Activated naive CD4-positive, alpha-beta T cell treated with anti-CD3 and anti-CD28 coated beads, Interleukin-2, amount 10 ng/mL, durations not matched to agents 7 days and 5 days (primary cell): ENCODE data around the gene GTF2B.
"Not testable (repeated sequence)": the region's sequence is repeated elsewhere in the genome, so short reads cannot be mapped to it uniquely, and the experiment has no call there.

Experiments
- CTCF ChIA-PET: fragments of 350-600 bp; sonication (Branson Sonifier 250); formaldehyde crosslinking; loops from one replicate; lab custom pipeline; 2021; ENCODE audit warnings: antibody characterized with exemption; lab: Charles Lee
- DNase-seq: peaks from one replicate; pipeline ENCODE4 v3.0.0-alpha.2; 2020
- H3K27ac Mint-ChIP-seq: one replicate; pipeline ENCODE4 v1.8.0; 2021; ENCODE audit warnings: mild to moderate bottlenecking, moderate library complexity, mixed read lengths
- H3K27me3 Mint-ChIP-seq: one replicate; pipeline ENCODE4 v1.8.0; 2021; ENCODE audit warnings: mild to moderate bottlenecking, mixed read lengths
- H3K36me3 Mint-ChIP-seq: one replicate; pipeline ENCODE4 v1.8.0; 2021; ENCODE audit warnings: mixed read lengths
- H3K4me1 Mint-ChIP-seq: one replicate; pipeline ENCODE4 v1.8.0; 2021; ENCODE audit warnings: mixed read lengths
- H3K4me3 Mint-ChIP-seq: one replicate; pipeline ENCODE4 v1.8.0; 2021; ENCODE audit warnings: mild to moderate bottlenecking, moderate library complexity, mixed read lengths
- H3K9me3 Mint-ChIP-seq: one replicate; pipeline ENCODE4 v1.8.0; 2021; ENCODE audit warnings: mixed read lengths

Gene GTF2B

GRCh38 chr1:88876573-88877365, 14.6 kb downstream of the GTF2B start:
- Mint-ChIP-seq H3K27me3 (no peaks in the 10 kb centered on the region), H3K36me3 (peaks cover 25% of the 10 kb centered on the region), H3K27ac (no peak overlapping the region)

GRCh38 chr1:88875595-88875994, 15.8 kb downstream of the GTF2B start:
- CTCF ChIA-PET = interaction anchor here (0.8 to 6.4 kb wide), 5 partner anchors 10 to 221 kb away, joined by 3 to 62 read pairs (median 12); partner anchors contain the start of gene GTF2B
- no peak for DNase-seq
- peaks cover 27% of the 10 kb centered on the region for H3K36me3 Mint-ChIP-seq
- no peak overlapping the region for H3K4me3 Mint-ChIP-seq
- H3K9me3 Mint-ChIP-seq = no peaks in the 10 kb centered on the region
- H3K27me3 Mint-ChIP-seq = no peaks in the 10 kb centered on the region
- H3K4me1 Mint-ChIP-seq = peaks cover 15% of the 10 kb centered on the region
- no peak overlapping the region for H3K27ac Mint-ChIP-seq

More at GRCh38 chr1:88876573-88877365, 14.6 kb downstream of the GTF2B start:
- no peak for DNase-seq
- CTCF ChIA-PET = interaction anchor here (0.6 to 6.4 kb wide), 23 partner anchors 10 to 696 kb away, joined by 3 to 62 read pairs (median 5); partner anchors contain the start of genes GTF2B and PKN2
- H3K4me3 Mint-ChIP-seq = no peak overlapping the region
- H3K4me1 Mint-ChIP-seq = peaks cover 15% of the 10 kb centered on the region
- H3K9me3 Mint-ChIP-seq = no peaks in the 10 kb centered on the region

- no peak for DNase-seq
- Mint-ChIP-seq H3K4me1 (peaks cover 18% of the 10 kb centered on the region), H3K27me3 (no peaks in the 10 kb centered on the region), H3K9me3 (no peaks in the 10 kb centered on the region), H3K4me3 (no peak overlapping the region), H3K27ac (no peak overlapping the region), H3K36me3 (peaks cover 25% of the 10 kb centered on the region)
- CTCF ChIA-PET = no interaction called here
These were observed 17.5 kb downstream of the GTF2B start for GRCh38 chr1:88873737-88874349.

GRCh38 chr1:88869644-88870043, 21.7 kb downstream of the GTF2B start:
- CTCF ChIA-PET = not testable (repeated sequence)

GRCh38 chr1:88867743-88868521, 23.4 kb downstream of the GTF2B start:
- no peak overlapping the region for H3K4me3 Mint-ChIP-seq
- peaks cover 15% of the 10 kb centered on the region for H3K36me3 Mint-ChIP-seq
- CTCF ChIA-PET = interaction anchor here (1.0 to 1.7 kb wide), 2 partner anchors 9 to 66 kb away, joined by 4 to 13 read pairs; no protein-coding TSS in a partner anchor
- no peaks in the 10 kb centered on the region for H3K9me3 Mint-ChIP-seq
- H3K27ac Mint-ChIP-seq = peak overlapping the region; percentile 1
- no peak for DNase-seq
- H3K27me3 Mint-ChIP-seq = no peaks in the 10 kb centered on the region
- peaks cover 21% of the 10 kb centered on the region for H3K4me1 Mint-ChIP-seq

More at GRCh38 chr1:88869644-88870043, 21.7 kb downstream of the GTF2B start:
- not testable (repeated sequence) for H3K9me3 Mint-ChIP-seq, DNase-seq, H3K27ac Mint-ChIP-seq, H3K27me3 Mint-ChIP-seq, H3K4me3 Mint-ChIP-seq
- peaks cover 12% of the 10 kb centered on the region for H3K36me3 Mint-ChIP-seq
- peaks cover 28% of the 10 kb centered on the region for H3K4me1 Mint-ChIP-seq

- Mint-ChIP-seq H3K4me3 (no peak overlapping the region), H3K4me1 (no peaks in the 10 kb centered on the region), H3K27me3 (no peaks in the 10 kb centered on the region), H3K36me3 (peaks cover 38% of the 10 kb centered on the region), H3K27ac (peak overlapping the region; percentile 59), H3K9me3 (no peaks in the 10 kb centered on the region)
- DNase-seq = no peak
- CTCF ChIA-PET = interaction anchor here (1.7 to 2.7 kb wide), 2 partner anchors 25 to 33 kb away, joined by 4 to 8 read pairs; no protein-coding TSS in a partner anchor
These were observed 39.9 kb downstream of the GTF2B start for GRCh38 chr1:88851303-88852063.

- H3K27ac Mint-ChIP-seq = no peak overlapping the region
- DNase-seq = no peak
- no peaks in the 10 kb centered on the region for H3K4me1 Mint-ChIP-seq
- H3K9me3 Mint-ChIP-seq = no peaks in the 10 kb centered on the region
- no peaks in the 10 kb centered on the region for H3K27me3 Mint-ChIP-seq
- no peak overlapping the region for H3K4me3 Mint-ChIP-seq
- H3K36me3 Mint-ChIP-seq = peaks cover 16% of the 10 kb centered on the region
- CTCF ChIA-PET = no interaction called here
These were observed 43.7 kb downstream of the GTF2B start for GRCh38 chr1:88847643-88848042.

- no peaks in the 10 kb centered on the region for H3K27me3 Mint-ChIP-seq
- CTCF ChIA-PET = no interaction called here
- peaks cover 23% of the 10 kb centered on the region for H3K36me3 Mint-ChIP-seq
- peak overlapping the region; percentile 5 for H3K27ac Mint-ChIP-seq
- no peak overlapping the region for H3K4me3 Mint-ChIP-seq
- no peak for DNase-seq
- no peaks in the 10 kb centered on the region for H3K9me3 Mint-ChIP-seq
- no peaks in the 10 kb centered on the region for H3K4me1 Mint-ChIP-seq
These were observed 65.6 kb downstream of the GTF2B start for GRCh38 chr1:88825721-88826120.

GRCh38 chr1:88819642-88820041, 71.7 kb downstream of the GTF2B start:
- H3K4me1 Mint-ChIP-seq, H3K4me3 Mint-ChIP-seq, H3K27ac Mint-ChIP-seq, CTCF ChIA-PET, H3K9me3 Mint-ChIP-seq, DNase-seq, H3K27me3 Mint-ChIP-seq: not testable (repeated sequence)
- H3K36me3 Mint-ChIP-seq = peaks cover 33% of the 10 kb centered on the region

GRCh38 chr1:88813471-88813870, 77.9 kb downstream of the GTF2B start:
- H3K4me1 Mint-ChIP-seq = no peaks in the 10 kb centered on the region
- peaks cover 33% of the 10 kb centered on the region for H3K36me3 Mint-ChIP-seq
- H3K27ac Mint-ChIP-seq = no peak overlapping the region
- no peak for DNase-seq
- H3K4me3 Mint-ChIP-seq = no peak overlapping the region
- CTCF ChIA-PET = no interaction called here
- no peaks in the 10 kb centered on the region for H3K9me3 Mint-ChIP-seq
- no peaks in the 10 kb centered on the region for H3K27me3 Mint-ChIP-seq

GRCh38 chr1:88812366-88812765, 79.0 kb downstream of the GTF2B start:
- no peaks in the 10 kb centered on the region for H3K4me1 Mint-ChIP-seq
- no peaks in the 10 kb centered on the region for H3K27me3 Mint-ChIP-seq
- no peak overlapping the region for H3K27ac Mint-ChIP-seq
- CTCF ChIA-PET = no interaction called here
- peaks cover 28% of the 10 kb centered on the region for H3K36me3 Mint-ChIP-seq
- H3K4me3 Mint-ChIP-seq = no peak overlapping the region
- H3K9me3 Mint-ChIP-seq = no peaks in the 10 kb centered on the region
- no peak for DNase-seq

- no peak overlapping the region for H3K27ac Mint-ChIP-seq
- no peak overlapping the region for H3K4me3 Mint-ChIP-seq
- H3K4me1 Mint-ChIP-seq = peaks cover 21% of the 10 kb centered on the region
- CTCF ChIA-PET = no interaction called here
- peaks cover 56% of the 10 kb centered on the region for H3K36me3 Mint-ChIP-seq
- H3K9me3 Mint-ChIP-seq = peaks cover 14% of the 10 kb centered on the region
- no peaks in the 10 kb centered on the region for H3K27me3 Mint-ChIP-seq
- no peak for DNase-seq
These were observed 87.9 kb downstream of the GTF2B start for GRCh38 chr1:88803444-88803843.

GRCh38 chr1:88802950-88803349, 88.4 kb downstream of the GTF2B start:
- H3K36me3 Mint-ChIP-seq = peaks cover 57% of the 10 kb centered on the region
- H3K4me3 Mint-ChIP-seq = no peak overlapping the region
- H3K27ac Mint-ChIP-seq = peak overlapping the region; percentile 76
- CTCF ChIA-PET = interaction anchor here (1.6 kb wide), 1 partner anchor 75 kb away, joined by 11 read pairs; no protein-coding TSS in a partner anchor
- no peaks in the 10 kb centered on the region for H3K27me3 Mint-ChIP-seq
- H3K9me3 Mint-ChIP-seq = peaks cover 14% of the 10 kb centered on the region
- no peak for DNase-seq
- H3K4me1 Mint-ChIP-seq = peaks cover 21% of the 10 kb centered on the region
